GM23248 (cell line): Measurements from ENCODE around the gene SMCO4.
"Not testable (repeated sequence)": the region's sequence is repeated elsewhere in the genome, so short reads cannot be mapped to it uniquely, and the experiment has no call there.

Experiments used
- EZH2 ChIP-seq: fragments of 200-600 bp; sonication (generic); IDR thresholded peaks from 2 replicates; pipeline ENCODE4 v1.6.1; 2018; ENCODE audit warnings: antibody characterized with exemption, mild to moderate bottlenecking; ENCODE audit not compliant: insufficient read depth, poor library complexity, severe bottlenecking
- EZH2phosphoT487 ChIP-seq: fragments of 200-600 bp; sonication (generic); IDR thresholded peaks from 2 replicates; pipeline ENCODE4 v1.6.1; 2018; ENCODE audit warnings: antibody characterized with exemption, moderate library complexity, mild to moderate bottlenecking, low read depth; ENCODE audit not compliant: insufficient read depth

DNA sequence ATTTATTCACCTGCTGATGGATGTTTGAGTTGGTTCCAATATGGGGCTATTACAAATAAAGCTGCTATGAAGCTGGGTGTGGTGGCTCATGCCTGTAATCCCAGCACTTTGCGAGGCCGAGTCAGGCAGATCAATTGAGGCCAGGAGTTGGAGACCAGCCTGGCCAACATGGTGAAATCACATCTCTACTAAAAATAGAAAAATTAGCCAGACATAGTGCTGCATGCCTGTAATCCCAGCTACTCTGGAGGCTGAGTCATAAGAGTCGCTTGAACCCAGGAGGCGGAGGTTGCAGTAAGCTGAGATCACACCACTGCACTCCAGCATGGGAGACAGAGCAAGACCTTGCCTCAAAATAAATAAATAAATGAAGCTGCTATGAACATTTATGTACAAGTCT, 33.7 kb upstream of the SMCO4 start:
- not testable (repeated sequence) for TF ChIP-seq EZH2phosphoT487, EZH2
